Measurements from ENCODE around the gene GAMT. TPM values are rescaled to one million over a fixed set of nuclear protein-coding genes. Genes with fewer than 3 reads are reported as not detected.

The GAMT gene
- total RNA-seq: 13.5 and 18.8 TPM in 2 replicates

- intact Hi-C loops (cut with micrococcal nuclease): no loop called here
Observed at GRCh38 chr19:1401138-1401888, at the start of gene GAMT. Gene GAMT, minus strand, starts transcription at chr19:1401542. Its CDS starts 66 bp downstream, at chr19:1401476.

- intact Hi-C loops (cut with micrococcal nuclease): no loop called here
Observed at GRCh38 chr19:1449467-1450442, 48.4 kb upstream of the GAMT start, which contains the start of gene APC2. Gene APC2, plus strand, starts transcription at chr19:1450121. Its CDS starts 2,881 bp downstream, at chr19:1453002.

GRCh38 chr19:1447944-1448343, 46.6 kb upstream of the GAMT start:
- intact Hi-C loops (cut with micrococcal nuclease): no loop called here

GRCh38 chr19:1447504-1447903, 46.2 kb upstream of the GAMT start:
- intact Hi-C loops (cut with micrococcal nuclease): no loop called here

- intact Hi-C loops (cut with micrococcal nuclease): no loop called here
Observed at GRCh38 chr19:1446713-1447481, 45.6 kb upstream of the GAMT start.

- intact Hi-C loops (cut with micrococcal nuclease): loop anchor here (2.0 kb wide), 2 partner anchors 67 to 167 kb away; partner anchors contain the start of gene ADAMTSL5
Observed at GRCh38 chr19:1445932-1446712, 44.8 kb upstream of the GAMT start.

- intact Hi-C loops (cut with micrococcal nuclease): loop anchor here (2.0 kb wide), 2 partner anchors 67 to 167 kb away; partner anchors contain the start of gene ADAMTSL5
Observed at GRCh38 chr19:1445185-1445931, 44.0 kb upstream of the GAMT start.

GRCh38 chr19:1441677-1442438, 40.5 kb upstream of the GAMT start:
- intact Hi-C loops (cut with micrococcal nuclease): no loop called here

GRCh38 chr19:1441022-1441426, 39.7 kb upstream of the GAMT start:
- intact Hi-C loops (cut with micrococcal nuclease): no loop called here

GRCh38 chr19:1440418-1440801, 39.1 kb upstream of the GAMT start:
- intact Hi-C loops (cut with micrococcal nuclease): no loop called here

GRCh38 chr19:1439525-1440417, 38.4 kb upstream of the GAMT start:
- intact Hi-C loops (cut with micrococcal nuclease): loop anchor here (2.0 kb wide), 3 partner anchors 31 to 171 kb away; partner anchors contain the start of genes C19orf25 and CIRBP

GRCh38 chr19:1438933-1439354, 37.6 kb upstream of the GAMT start:
- intact Hi-C loops (cut with micrococcal nuclease): loop anchor here (1.0 to 2.0 kb wide), 8 partner anchors 32 to 642 kb away; partner anchors contain the start of genes C19orf25, CIRBP, DAZAP1 and NDUFS7

- intact Hi-C loops (cut with micrococcal nuclease): loop anchor here (1.0 to 2.0 kb wide), 8 partner anchors 31 to 641 kb away; partner anchors contain the start of genes C19orf25, CIRBP, DAZAP1 and NDUFS7
Observed at GRCh38 chr19:1438035-1438932, 36.9 kb upstream of the GAMT start, which contains the start of gene RPS15. Gene RPS15, plus strand, starts transcription at chr19:1438396. Its CDS starts 30 bp downstream, at chr19:1438426.

- intact Hi-C loops (cut with micrococcal nuclease): loop anchor here (1.0 to 2.0 kb wide), 8 partner anchors 30 to 640 kb away; partner anchors contain the start of genes C19orf25, CIRBP, DAZAP1 and NDUFS7
Observed at GRCh38 chr19:1437609-1438008, 36.3 kb upstream of the GAMT start.

GRCh38 chr19:1435378-1435989, 34.1 kb upstream of the GAMT start:
- intact Hi-C loops (cut with micrococcal nuclease): no loop called here

Data from T-helper 1 cell treated with Interleukin-12 subunit alpha and Interleukin-12 subunit beta and Interleukin-4 antibody, amounts not matched to agents 30 ng/mL and 1 ng/mL, for 36 hours (primary cell).